ENCODE data around the gene ACVR1B. TPM values are rescaled to one million over a fixed set of nuclear protein-coding genes. Genes with fewer than 3 reads are reported as not detected.

The ACVR1B gene
- total RNA-seq, 1 donor from 2014 or later, result 34.9 TPM

DNA sequence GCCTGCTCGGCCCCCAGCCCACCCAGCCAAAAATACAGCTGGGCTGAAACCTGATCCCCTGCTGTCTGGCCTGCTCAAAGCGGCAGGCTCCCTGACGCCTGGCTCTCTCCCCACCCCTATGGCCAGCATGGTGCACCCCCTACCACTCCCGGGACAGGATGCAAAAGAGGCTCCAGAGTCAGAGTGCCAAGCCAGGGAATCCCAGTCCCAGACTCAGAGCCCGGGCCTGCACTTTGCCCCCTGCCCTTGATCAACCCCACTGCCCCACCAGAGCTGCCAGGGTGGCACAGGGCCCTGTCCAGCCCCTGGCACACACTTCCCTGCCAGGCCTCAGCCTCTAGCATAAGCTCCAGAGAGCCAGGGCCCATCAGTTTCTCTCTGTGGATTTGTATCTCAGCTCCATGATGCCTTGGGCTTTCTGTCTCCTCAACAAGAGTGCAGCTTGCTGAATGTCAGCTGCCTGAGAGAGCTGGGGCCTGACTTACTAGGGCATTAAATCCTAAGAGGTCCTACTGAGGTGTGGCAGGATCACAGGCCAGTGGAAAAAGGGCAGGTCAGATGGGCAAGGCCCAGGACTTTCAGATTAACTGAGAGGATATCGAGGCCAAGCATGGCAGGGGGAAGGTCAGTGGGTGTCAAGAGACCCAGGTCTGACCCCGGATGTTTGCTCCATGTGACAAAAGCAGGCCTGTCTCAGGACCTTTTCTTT is 30.3 kb upstream of the ACVR1B start:
- Histone ChIP-seq H3K27me3 (ENCODE audit: low read depth) (no peaks in the 10 kb centered on the region), H3K4me3 (no peak overlapping the region), H3K4me1 (peaks cover 54% of the 10 kb centered on the region), H3K36me3 (peaks cover 41% of the 10 kb centered on the region), H3K9me3 (no peaks in the 10 kb centered on the region), H3K27ac (no peak overlapping the region)
- ATAC-seq, result no peak
- no peak for DNase-seq
- TF ChIP-seq, protein P1, sequence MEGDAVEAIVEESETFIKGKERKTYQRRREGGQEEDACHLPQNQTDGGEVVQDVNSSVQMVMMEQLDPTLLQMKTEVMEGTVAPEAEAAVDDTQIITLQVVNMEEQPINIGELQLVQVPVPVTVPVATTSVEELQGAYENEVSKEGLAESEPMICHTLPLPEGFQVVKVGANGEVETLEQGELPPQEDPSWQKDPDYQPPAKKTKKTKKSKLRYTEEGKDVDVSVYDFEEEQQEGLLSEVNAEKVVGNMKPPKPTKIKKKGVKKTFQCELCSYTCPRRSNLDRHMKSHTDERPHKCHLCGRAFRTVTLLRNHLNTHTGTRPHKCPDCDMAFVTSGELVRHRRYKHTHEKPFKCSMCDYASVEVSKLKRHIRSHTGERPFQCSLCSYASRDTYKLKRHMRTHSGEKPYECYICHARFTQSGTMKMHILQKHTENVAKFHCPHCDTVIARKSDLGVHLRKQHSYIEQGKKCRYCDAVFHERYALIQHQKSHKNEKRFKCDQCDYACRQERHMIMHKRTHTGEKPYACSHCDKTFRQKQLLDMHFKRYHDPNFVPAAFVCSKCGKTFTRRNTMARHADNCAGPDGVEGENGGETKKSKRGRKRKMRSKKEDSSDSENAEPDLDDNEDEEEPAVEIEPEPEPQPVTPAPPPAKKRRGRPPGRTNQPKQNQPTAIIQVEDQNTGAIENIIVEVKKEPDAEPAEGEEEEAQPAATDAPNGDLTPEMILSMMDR (IDR thresholded peaks at IDR 0.05), result no peak
- intact Hi-C loops (cut with DNase I), result no loop called here

DNA sequence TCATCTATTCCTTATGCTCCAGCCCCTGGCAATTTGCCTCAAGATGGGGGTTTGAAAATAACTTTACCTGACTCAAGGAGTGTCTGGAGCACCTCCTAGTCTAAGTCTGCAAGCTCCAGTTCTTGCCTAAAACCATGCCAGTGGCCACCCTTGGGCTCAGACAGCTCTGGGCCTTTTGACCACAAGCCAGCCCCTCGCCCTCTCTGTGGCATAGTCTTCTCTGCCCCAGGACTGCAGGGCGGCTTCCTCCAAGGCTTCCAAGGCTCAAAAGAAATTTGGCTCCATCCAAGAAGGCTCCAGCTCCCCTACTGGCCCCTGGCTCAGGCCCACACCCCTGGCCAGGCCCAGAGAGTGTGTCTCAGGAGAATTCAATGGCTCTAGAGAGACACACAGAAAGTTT is 29.4 kb upstream of the ACVR1B start:
- Histone ChIP-seq H3K4me1 (peaks cover 58% of the 10 kb centered on the region), H3K9me3 (no peaks in the 10 kb centered on the region), H3K27me3 (ENCODE audit: low read depth) (no peaks in the 10 kb centered on the region), H3K36me3 (peaks cover 31% of the 10 kb centered on the region), H3K4me3 (no peak overlapping the region), H3K27ac (peak overlapping the region; percentile 78)
- ATAC-seq (no peak), DNase-seq (no peak)
- TF ChIP-seq, protein P1 (IDR thresholded peaks at IDR 0.05), result no peak
- intact Hi-C loops (cut with DNase I), result no loop called here

DNA sequence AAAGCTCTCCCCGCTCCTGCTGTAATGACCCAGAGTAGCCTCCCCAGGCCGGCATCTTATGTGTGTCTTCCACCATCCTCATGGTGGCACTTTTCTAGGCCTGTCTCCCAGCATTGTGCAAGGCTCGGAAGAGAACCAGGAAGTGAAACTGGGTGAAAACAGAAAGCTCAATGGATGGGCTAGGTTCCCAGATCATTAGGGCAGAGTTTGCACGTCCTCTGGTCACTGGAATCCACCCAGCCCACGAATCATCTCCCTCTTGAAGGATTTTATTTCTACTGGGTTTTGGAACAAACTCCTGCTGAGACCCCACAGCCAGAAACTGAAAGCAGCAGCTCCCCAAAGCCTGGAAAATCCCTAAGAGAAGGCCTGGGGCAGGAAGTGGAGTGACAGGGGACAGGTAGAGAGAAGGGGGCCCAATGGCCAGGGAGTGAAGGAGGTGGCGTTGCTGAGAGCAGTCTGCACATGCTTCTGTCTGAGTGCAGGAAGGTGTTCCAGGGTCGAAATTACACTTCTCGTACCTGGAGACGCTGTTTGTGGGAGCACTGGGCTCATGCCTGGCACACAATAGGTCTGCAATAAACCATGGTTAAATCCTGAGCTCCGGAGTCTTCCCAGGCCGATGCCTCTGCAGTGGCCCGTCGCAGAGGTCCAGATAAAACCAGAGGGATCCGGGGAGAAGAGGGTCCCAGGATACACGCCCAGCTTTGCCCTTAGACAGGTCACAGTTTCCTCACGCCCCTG is 28.6 kb upstream of the ACVR1B start:
- DNase-seq (peak; percentile 70), ATAC-seq (peak; percentile 73 to 76)
- peaks cover 25% of the 10 kb centered on the region for H3K36me3 ChIP-seq
- peaks cover 51% of the 10 kb centered on the region for H3K4me1 ChIP-seq
- H3K27ac ChIP-seq, result peak overlapping the region; percentile 78
- TF ChIP-seq, protein P1 (IDR thresholded peaks at IDR 0.05), result no peak
- peak overlapping the region; percentile 22 for H3K4me3 ChIP-seq
- H3K27me3 ChIP-seq (ENCODE audit: low read depth), result no peaks in the 10 kb centered on the region
- no peaks in the 10 kb centered on the region for H3K9me3 ChIP-seq
- intact Hi-C loops (cut with DNase I), result no loop called here

DNA sequence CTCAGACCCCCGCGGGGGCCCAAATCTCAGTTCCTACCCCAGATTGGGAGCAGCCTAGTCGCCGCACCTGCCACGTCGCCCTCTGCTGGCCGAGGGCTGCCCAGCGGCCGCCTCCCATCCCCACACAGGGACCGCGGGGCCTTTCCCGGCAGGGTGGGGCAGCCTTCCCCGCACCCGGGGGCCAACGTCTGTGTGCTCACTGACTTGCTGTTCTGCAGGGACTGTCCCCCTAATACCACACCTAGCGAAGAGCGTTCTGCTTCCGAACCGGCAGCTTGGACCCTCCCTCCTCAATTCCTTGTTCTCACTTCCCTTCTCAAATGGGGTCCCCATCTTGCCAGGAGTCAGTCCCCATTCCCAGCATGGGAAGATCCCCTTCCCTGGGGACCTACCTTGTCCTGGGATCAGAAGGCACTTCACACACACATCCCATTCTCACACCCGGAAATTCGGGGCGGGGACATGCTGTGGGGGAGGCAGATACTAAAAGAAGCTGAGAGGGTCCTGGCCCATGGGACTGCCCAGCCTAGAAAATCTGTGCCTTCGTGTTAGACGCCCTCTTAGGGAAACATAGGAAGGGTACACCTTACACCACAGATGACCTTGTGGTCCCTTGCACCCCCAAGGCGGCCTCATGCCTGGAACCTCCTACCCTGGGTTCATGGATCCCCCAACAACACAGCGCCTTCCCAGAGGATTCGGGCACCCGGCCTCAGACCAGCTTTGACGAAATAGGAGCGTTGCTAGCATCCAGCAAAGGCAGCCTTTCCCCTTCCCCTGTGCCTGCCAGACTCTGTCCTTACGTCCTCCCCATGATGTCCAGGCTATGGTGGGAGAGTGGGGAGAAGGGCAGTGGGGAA is 27.8 kb upstream of the ACVR1B start:
- no peaks in the 10 kb centered on the region for H3K27me3 ChIP-seq (ENCODE audit: low read depth)
- peaks cover 19% of the 10 kb centered on the region for H3K36me3 ChIP-seq
- H3K27ac ChIP-seq, result peak overlapping the region; percentile 78
- TF ChIP-seq, protein P1 (IDR thresholded peaks at IDR 0.05), result peak; percentile 95
- peak; percentile 77 for DNase-seq
- intact Hi-C loops (cut with DNase I), result no loop called here
- H3K4me3 ChIP-seq, result peak overlapping the region; percentile 22
- peaks cover 48% of the 10 kb centered on the region for H3K4me1 ChIP-seq
- peak; percentile 81 for ATAC-seq
- H3K9me3 ChIP-seq, result no peaks in the 10 kb centered on the region

DNA sequence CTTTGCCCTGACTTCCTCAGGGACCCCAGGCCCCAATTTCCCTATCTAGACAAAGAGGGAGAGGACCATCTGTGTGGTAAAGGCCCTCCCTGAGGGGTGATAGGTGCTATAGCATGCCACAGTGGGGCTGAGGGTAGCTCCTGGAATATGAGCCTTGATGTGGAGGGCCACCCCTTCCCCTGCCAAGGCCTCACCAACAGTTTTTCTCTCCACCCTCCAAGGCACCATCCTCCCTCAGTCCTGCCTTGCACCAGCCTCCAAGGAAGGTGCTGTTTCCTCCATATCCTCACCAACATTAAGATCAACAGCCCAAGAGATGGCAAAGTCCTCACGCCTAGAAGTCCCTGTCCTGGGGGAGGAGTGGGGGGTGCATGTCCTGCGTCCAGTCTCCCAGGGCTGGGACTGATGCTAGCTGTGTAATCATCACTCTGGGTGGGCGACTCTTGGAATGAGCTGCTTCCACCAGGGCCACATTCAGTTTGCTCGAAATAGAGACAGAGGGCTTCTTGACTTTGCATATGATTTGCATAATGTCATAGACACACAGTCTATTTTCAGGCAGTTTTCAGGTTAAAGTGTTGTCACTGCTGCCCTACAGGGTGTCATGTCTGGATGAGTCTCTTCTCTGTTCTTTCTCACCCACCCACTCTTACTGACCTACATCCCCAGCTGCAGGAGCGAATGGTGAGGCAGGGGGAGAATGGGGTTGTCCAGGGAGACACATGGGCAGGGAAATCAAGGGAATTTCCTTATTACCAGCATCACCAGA is 26.8 kb upstream of the ACVR1B start:
- Histone ChIP-seq H3K9me3 (no peaks in the 10 kb centered on the region), H3K36me3 (peaks cover 11% of the 10 kb centered on the region), H3K4me1 (peaks cover 48% of the 10 kb centered on the region), H3K4me3 (no peak overlapping the region), H3K27ac (peak overlapping the region; percentile 78), H3K27me3 (ENCODE audit: low read depth) (no peaks in the 10 kb centered on the region)
- ATAC-seq (no peak), DNase-seq (no peak)
- intact Hi-C loops (cut with DNase I), result no loop called here
- TF ChIP-seq, protein P1 (IDR thresholded peaks at IDR 0.05), result no peak
